A673 (cell line): ENCODE data around the gene NCK1. TPM values are rescaled to one million over a fixed set of nuclear protein-coding genes. Genes with fewer than 3 reads are reported as not detected.

Source experiments
- BruUV-seq: library from RNA; stranded (reverse); fragments of 400-500 nt; replicated peaks from 2 replicates; lab custom pipeline; 2021; lab: Mats Ljungman, UMichigan
- CTCF ChIA-PET: fragments of 300-600 bp; sonication (Branson Sonifier 250); formaldehyde crosslinking; loops from one replicate; lab custom pipeline; 2022; ENCODE audit warnings: antibody characterized with exemption; lab: Charles Lee
- POLR2A ChIA-PET: fragments of 300-600 bp; sonication (Branson Sonifier 250); formaldehyde crosslinking; loops from one replicate; lab custom pipeline; 2022; ENCODE audit warnings: antibody characterized with exemption; ENCODE audit not compliant: low non-redundant PET; lab: Charles Lee
- DNase-seq: peaks from one replicate; pipeline ENCODE4 v3.0.0-alpha.2; 2015; ENCODE audit warnings: low spot score
- H3K27ac ChIP-seq: fragments of 200-600 bp; sonication (generic); 2 replicates; pipeline ENCODE4 v1.5.1; 2016; ENCODE audit warnings: mixed run types, low read depth, mild to moderate bottlenecking, mixed read lengths, antibody characterized with exemption, low read length; ENCODE audit not compliant: poor library complexity, severe bottlenecking
- H3K27me3 ChIP-seq: fragments of 200-600 bp; sonication (generic); replicated peaks from 2 replicates; pipeline ENCODE4 v1.6.1; 2017; ENCODE audit warnings: mixed run types, low read depth, mild to moderate bottlenecking, mixed read lengths, antibody characterized with exemption, low read length; ENCODE audit not compliant: insufficient read depth, poor library complexity
- H3K36me3 ChIP-seq: fragments of 200-600 bp; sonication (generic); 2 replicates; pipeline ENCODE4 v1.6.1; 2016; ENCODE audit warnings: mixed run types, mild to moderate bottlenecking, mixed read lengths, antibody characterized with exemption, low read length; ENCODE audit not compliant: insufficient read depth, poor library complexity, severe bottlenecking
- H3K4me1 ChIP-seq: fragments of 200-600 bp; sonication (generic); 2 replicates; pipeline ENCODE4 v1.6.1; 2017; ENCODE audit warnings: mixed run types, mild to moderate bottlenecking, mixed read lengths, antibody characterized with exemption, low read length; ENCODE audit not compliant: insufficient read depth, poor library complexity, severe bottlenecking
- H3K4me3 ChIP-seq: fragments of 200-600 bp; sonication (generic); 2 replicates; pipeline ENCODE4 v1.5.1; 2016; ENCODE audit warnings: low read depth, mixed run types, mild to moderate bottlenecking, mixed read lengths, low read length; ENCODE audit not compliant: poor library complexity, severe bottlenecking
- H3K9me3 ChIP-seq: fragments of 200-600 bp; sonication (generic); 2 replicates; pipeline ENCODE4 v1.6.1; 2016; ENCODE audit warnings: mixed run types, low read depth, mild to moderate bottlenecking, mixed read lengths, antibody characterized with exemption, low read length; ENCODE audit not compliant: poor library complexity, severe bottlenecking
- CTCF ChIP-seq: fragments of 300-800, 200-600 bp; sonication (generic); conservative IDR thresholded peaks from 2 replicates; pipeline ENCODE4 v1.5.1; 2017; ENCODE audit warnings: low read depth, mild to moderate bottlenecking, antibody characterized with exemption, low read length, moderate library complexity, mixed read lengths
- EZH2 ChIP-seq: fragments of 200-600 bp; sonication (generic); IDR thresholded peaks from 2 replicates; pipeline ENCODE4 v1.6.1; 2017; ENCODE audit warnings: borderline replicate concordance, low read depth, mild to moderate bottlenecking, mixed read lengths, antibody characterized with exemption, low read length; ENCODE audit not compliant: poor library complexity, severe bottlenecking
- intact Hi-C: fragments of 100-400 bp; cut with micrococcal nuclease; formaldehyde crosslinking; loops from one replicate; pipeline ENCODE4 v1.10.0; 2022; ENCODE audit not compliant: unreplicated experiment
- total RNA-seq: library from RNA; stranded (reverse); gene quantifications from 2 replicates; pipeline ENCODE4 v1.2.3, GENCODE V29; 2021

Gene NCK1
- total RNA-seq, 1 experiment from 2014 or later: 50.2 TPM

- Histone ChIP-seq H3K27me3 (no peaks in the 10 kb centered on the region), H3K4me3 (no peak overlapping the region), H3K4me1 (peaks cover 50% of the 10 kb centered on the region), H3K9me3 (peaks cover 6% of the 10 kb centered on the region), H3K36me3 (peaks cover 6% of the 10 kb centered on the region), H3K27ac (no peak overlapping the region)
- ChIA-PET POLR2A (no interaction called here), CTCF (no interaction called here)
- no peak for TF ChIP-seq EZH2
- no peak for TF ChIP-seq CTCF
- DNase-seq: no peak
- intact Hi-C loops: no loop called here
- no TSS peak for BruUV-seq
Observed at GRCh38 chr3:136943436-136943835, 81.4 kb downstream of the NCK1 start.

- Histone ChIP-seq H3K4me3 (no peak overlapping the region), H3K36me3 (peaks cover 7% of the 10 kb centered on the region), H3K9me3 (no peaks in the 10 kb centered on the region), H3K4me1 (peaks cover 57% of the 10 kb centered on the region), H3K27me3 (no peaks in the 10 kb centered on the region), H3K27ac (peak overlapping the region; percentile 46)
- POLR2A ChIA-PET: no interaction called here
- intact Hi-C loops: no loop called here
- no peak for TF ChIP-seq CTCF
- TF ChIP-seq EZH2: no peak
- DNase-seq: no peak
- CTCF ChIA-PET: no interaction called here
- no TSS peak for BruUV-seq
Observed at GRCh38 chr3:136946978-136947377, 85.0 kb downstream of the NCK1 start.

- Histone ChIP-seq H3K27me3 (no peaks in the 10 kb centered on the region), H3K27ac (peak overlapping the region; percentile 46), H3K4me1 (peaks cover 57% of the 10 kb centered on the region), H3K9me3 (no peaks in the 10 kb centered on the region), H3K4me3 (no peak overlapping the region), H3K36me3 (peaks cover 7% of the 10 kb centered on the region)
- DNase-seq: no peak
- no TSS peak for BruUV-seq
- CTCF ChIA-PET: no interaction called here
- no peak for TF ChIP-seq CTCF
- POLR2A ChIA-PET: no interaction called here
- intact Hi-C loops: no loop called here
Observed at GRCh38 chr3:136947477-136947876, 85.5 kb downstream of the NCK1 start.
